Measurements from ENCODE around the gene NDUFS7. TPM values are rescaled to one million over a fixed set of nuclear protein-coding genes. Genes with fewer than 3 reads are reported as not detected.

The NDUFS7 gene
- total and polyA plus RNA-seq, 12 donors: 248 to 498 (median 377) TPM

- no peaks in the 10 kb centered on the region for H3K9me3 ChIP-seq
- DNase-seq (no peak), ATAC-seq (peak in 4 of 8 donors; percentile 12 to 40 (median 20))
- H3K4me3 ChIP-seq: peak overlapping the region in 8 of 10 donors; percentile 4 to 40 (median 36)
- H3K36me3 ChIP-seq: peaks cover 0 to 99% (median 36%) of the 10 kb centered on the region in 9 donors
- intact Hi-C loops (cut with DNase I): loop anchor here in 3 of 10 donors (5.0 to 10.0 kb wide), 2 partner anchors 74 to 77 kb away; partner anchors contain the start of gene EFNA2 (in 3 of the 3)
- H3K4me1 ChIP-seq: peaks cover 11 to 37% (median 25%) of the 10 kb centered on the region in 9 donors
- H3K27me3 ChIP-seq: no peaks in the 10 kb centered on the region
- 69 to 75% methylated on average over 30 of the region's 30 CpGs for WGBS, 2 donors
- no peak for TF ChIP-seq CTCF (IDR thresholded peaks at IDR 0.05)
- H3K27ac ChIP-seq: peak overlapping the region; percentile 20 to 81 (median 59)
These were observed 21.9 kb upstream of the NDUFS7 start for GRCh38 chr19:1361601-1362386.

- ATAC-seq: no peak
These were observed 21.1 kb upstream of the NDUFS7 start for GRCh38 chr19:1362387-1363257.

GRCh38 chr19:1363599-1363998 lies 20.1 kb upstream of the NDUFS7 start:
- H3K9me3 ChIP-seq: no peaks in the 10 kb centered on the region
- no peak for DNase-seq
- no peak for ATAC-seq
- peak overlapping the region in 1 of 10 donors; percentile 56 for H3K27ac ChIP-seq
- intact Hi-C loops (cut with DNase I): loop anchor here in 3 of 10 donors (5.0 to 10.0 kb wide), 2 partner anchors 76 to 79 kb away; partner anchors contain the start of gene EFNA2 (in 3 of the 3)
- TF ChIP-seq CTCF (IDR thresholded peaks at IDR 0.05): no peak
- peaks cover 11 to 47% (median 25%) of the 10 kb centered on the region in 9 donors for H3K4me1 ChIP-seq
- no peak overlapping the region for H3K4me3 ChIP-seq
- peaks cover 0 to 99% (median 36%) of the 10 kb centered on the region in 9 donors for H3K36me3 ChIP-seq
- no peaks in the 10 kb centered on the region for H3K27me3 ChIP-seq
- 86 to 87% methylated on average over 10 of the region's 10 CpGs for WGBS, 2 donors

More at GRCh38 chr19:1362387-1363257, 21.1 kb upstream of the NDUFS7 start:
- TF ChIP-seq CTCF (IDR thresholded peaks at IDR 0.05): no peak
- Histone ChIP-seq H3K27ac (peak overlapping the region in 6 of 10 donors; percentile 36 to 81 (median 59)), H3K27me3 (no peaks in the 10 kb centered on the region), H3K4me3 (peak overlapping the region in 1 of 10 donors; percentile 40), H3K4me1 (peaks cover 11 to 41% (median 25%) of the 10 kb centered on the region in 9 donors), H3K9me3 (no peaks in the 10 kb centered on the region), H3K36me3 (peaks cover 0 to 99% (median 39%) of the 10 kb centered on the region in 9 donors)
- DNase-seq: no peak
- 89 to 90% methylated on average over 42 of the region's 42 CpGs for WGBS, 2 donors
- intact Hi-C loops (cut with DNase I): loop anchor here in 3 of 10 donors (5.0 to 10.0 kb wide), 2 partner anchors 75 to 78 kb away; partner anchors contain the start of gene EFNA2 (in 3 of the 3)

Measured in heart right ventricle (tissue), 16 donors.